BLaER1 treated with 17β-estradiol and CSF1 and Interleukin-3, amounts not matched to agents 10 nM and 100 nM (cell line): ENCODE measurements around the gene CT55.

Experiments
- H3K27ac ChIP-seq, 11 experiments: shearing (Covaris generic); formaldehyde crosslinking; 2 replicates each; pipeline ENCODE4 v1.8.1; 2022
- H3K27me3 ChIP-seq, 11 experiments: shearing (Covaris generic); formaldehyde crosslinking; 2 replicates each; pipeline ENCODE4 v1.8.1; 2022
- H3K36me3 ChIP-seq, 11 experiments: shearing (Covaris generic); formaldehyde crosslinking; 2 replicates each; pipeline ENCODE4 v1.8.1; 2022
- H3K4me1 ChIP-seq, 10 experiments: shearing (Covaris generic); formaldehyde crosslinking; 2 replicates each; pipeline ENCODE4 v1.8.1; 2022
- H3K4me2 ChIP-seq, 11 experiments: shearing (Covaris generic); formaldehyde crosslinking; 2 replicates each; pipeline ENCODE4 v1.8.1; 2022
- H3K4me3 ChIP-seq, 10 experiments: shearing (Covaris generic); formaldehyde crosslinking; 2 replicates each; pipeline ENCODE4 v1.8.1; 2022
- H3K9ac ChIP-seq, 11 experiments: shearing (Covaris generic); formaldehyde crosslinking; 2 replicates each; pipeline ENCODE4 v1.8.1; 2022
- H3K9me3 ChIP-seq, 11 experiments: shearing (Covaris generic); formaldehyde crosslinking; replicated peaks in 1 of 11; 2 replicates each; pipeline ENCODE4 v1.8.1; 2022
- H4K20me1 ChIP-seq, 11 experiments: shearing (Covaris generic); formaldehyde crosslinking; 2 replicates each; pipeline ENCODE4 v1.8.1; 2022
- Cebpa-rat ChIP-seq, 11 experiments: shearing (Covaris generic); IDR thresholded peaks; 2 replicates each; pipeline ENCODE4 v1.8.1; 2022

CT55 gene

DNA sequence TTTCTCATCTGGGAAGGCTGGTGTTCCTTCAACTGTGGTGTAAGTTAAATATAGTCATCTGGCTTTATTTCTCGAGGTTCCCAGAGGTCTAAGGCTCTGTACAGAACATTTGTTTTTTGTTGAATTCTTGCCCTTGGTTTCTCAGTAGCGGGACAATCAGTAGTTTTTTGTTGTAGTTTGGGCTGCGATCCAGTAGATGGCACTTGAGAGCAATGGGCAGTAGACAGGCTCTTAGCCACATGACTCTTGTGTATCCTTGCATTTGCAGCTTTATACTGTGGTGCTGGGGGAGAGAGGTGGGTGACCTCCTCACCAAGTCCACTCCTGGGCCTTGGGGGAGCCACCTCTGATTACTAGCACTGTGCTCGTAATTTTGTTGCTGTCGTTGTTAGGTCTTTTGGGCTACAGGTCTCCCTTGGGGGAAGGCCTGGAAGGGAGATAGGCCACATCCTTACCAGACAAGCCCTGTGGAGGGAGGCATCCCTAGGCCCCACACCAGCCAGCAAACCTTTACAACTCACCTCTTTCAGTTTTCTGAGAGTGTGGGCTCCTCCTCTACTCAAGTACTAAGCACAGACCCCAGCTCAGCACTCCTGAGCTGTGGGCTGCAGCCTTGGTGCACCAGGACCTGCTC is 59.0 kb downstream of the CT55 start:
- no peak for TF ChIP-seq Cebpa-rat (IDR thresholded peaks at IDR 0.05)
- Histone ChIP-seq H3K27me3 (peaks cover 25 to 54% (median 38%) of the 10 kb centered on the region in 11 experiments), H3K9ac (no peak overlapping the region), H3K9me3 (peaks cover 0 to 11% (median 0%) of the 10 kb centered on the region in 11 experiments; a peak in 2 of 22 replicates), H3K4me1 (no peaks in the 10 kb centered on the region), H3K4me2 (no peak overlapping the region), H3K27ac (no peak overlapping the region), H3K4me3 (no peak overlapping the region), H4K20me1 (peaks cover 0 to 4% (median 0%) of the 10 kb centered on the region in 11 experiments; a peak in 1 of 22 replicates), H3K36me3 (no peaks in the 10 kb centered on the region)

DNA sequence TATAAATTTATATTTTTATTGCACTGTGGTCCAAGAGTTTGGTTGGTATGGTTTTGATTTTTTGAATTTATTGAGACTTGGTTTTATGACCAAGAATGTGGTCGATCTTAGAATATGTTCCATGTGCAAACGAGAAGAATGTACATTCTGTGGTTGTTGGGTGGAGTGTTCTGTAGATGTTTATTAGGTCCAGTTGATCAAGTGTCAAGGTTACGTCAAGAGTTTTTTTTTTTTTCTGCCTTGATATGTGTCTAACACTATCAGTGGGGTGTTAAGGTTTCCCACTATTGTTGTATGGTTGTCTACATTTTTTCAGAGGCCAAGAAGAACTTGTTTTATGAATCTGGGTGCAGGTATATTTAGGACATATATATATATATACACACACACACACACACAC is 61.6 kb downstream of the CT55 start:
- Histone ChIP-seq H3K4me2 (no peak overlapping the region), H3K27me3 (peaks cover 37 to 81% (median 62%) of the 10 kb centered on the region in 11 experiments), H3K4me3 (no peak overlapping the region), H3K4me1 (no peaks in the 10 kb centered on the region), H3K36me3 (no peaks in the 10 kb centered on the region), H3K9ac (no peak overlapping the region), H3K27ac (no peak overlapping the region), H4K20me1 (peaks cover 0 to 4% (median 0%) of the 10 kb centered on the region in 11 experiments; a peak in 1 of 22 replicates), H3K9me3 (peaks cover 0 to 19% (median 0%) of the 10 kb centered on the region in 11 experiments; a peak in 5 of 22 replicates)
- TF ChIP-seq Cebpa-rat (IDR thresholded peaks at IDR 0.05) = no peak
